GM03348 (cell line): Measurements from ENCODE around the gene RAET1G.
A peak's percentile ranks its signal among the peaks of the same experiment; 100 is the strongest.
"Not testable (repeated sequence)": the region's sequence is repeated elsewhere in the genome, so short reads cannot be mapped to it uniquely, and the experiment has no call there.

Experiments
- DNase-seq: peaks from one replicate; pipeline ENCODE4 v3.0.0; 2012; ENCODE audit warnings: low spot score

Gene RAET1G

GRCh38 chr6:149953934-149954327 is 31.0 kb upstream of the RAET1G start:
- not testable (repeated sequence) for DNase-seq

- not testable (repeated sequence) for DNase-seq
Measured at GRCh38 chr6:149953390-149953789, 30.5 kb upstream of the RAET1G start.

GRCh38 chr6:149951626-149952025 is 28.7 kb upstream of the RAET1G start:
- no peak for DNase-seq

GRCh38 chr6:149951096-149951495 is 28.2 kb upstream of the RAET1G start:
- DNase-seq, result no peak

- no peak for DNase-seq
Measured at GRCh38 chr6:149950423-149950822, 27.5 kb upstream of the RAET1G start.

- no peak for DNase-seq
Measured at GRCh38 chr6:149948616-149949015, 25.7 kb upstream of the RAET1G start.

- DNase-seq, result no peak
Measured at GRCh38 chr6:149948011-149948410, 25.1 kb upstream of the RAET1G start.

- DNase-seq, result not testable (repeated sequence)
Measured at GRCh38 chr6:149947533-149947932, 24.6 kb upstream of the RAET1G start.

GRCh38 chr6:149946631-149947030 is 23.7 kb upstream of the RAET1G start:
- not testable (repeated sequence) for DNase-seq

- not testable (repeated sequence) for DNase-seq
Measured at GRCh38 chr6:149945276-149945675, 22.4 kb upstream of the RAET1G start.

GRCh38 chr6:149943321-149943720 is 20.4 kb upstream of the RAET1G start:
- DNase-seq, result not testable (repeated sequence)

GRCh38 chr6:149942461-149942829 is 19.5 kb upstream of the RAET1G start:
- DNase-seq, result no peak

- DNase-seq, result peak; percentile 98
Measured at GRCh38 chr6:149941583-149942460, 18.9 kb upstream of the RAET1G start, which contains the start of gene ULBP2. Gene ULBP2 (plus strand): TSS chr6:149942014. CDS start chr6:149942073, 59 bp downstream.

GRCh38 chr6:149940672-149940982 is 17.7 kb upstream of the RAET1G start:
- no peak for DNase-seq

- DNase-seq, result no peak
Measured at GRCh38 chr6:149939909-149940671, 17.2 kb upstream of the RAET1G start.

GRCh38 chr6:149939356-149939648 is 16.4 kb upstream of the RAET1G start:
- no peak for DNase-seq

- peak; percentile 50 for DNase-seq
Measured at GRCh38 chr6:149938571-149939355, 15.8 kb upstream of the RAET1G start.

GRCh38 chr6:149938013-149938570 is 15.2 kb upstream of the RAET1G start:
- not testable (repeated sequence) for DNase-seq

- DNase-seq, result no peak
Measured at GRCh38 chr6:149936743-149937142, 13.8 kb upstream of the RAET1G start.

GRCh38 chr6:149935668-149936067 is 12.7 kb upstream of the RAET1G start:
- no peak for DNase-seq

GRCh38 chr6:149935246-149935645 is 12.3 kb upstream of the RAET1G start:
- DNase-seq, result no peak
